SIG-M5 treated with dmso at 0.1 percent for 504 hours (cell line): ENCODE measurements around the gene DSCAML1.
A peak's percentile ranks its signal among the peaks of the same experiment; 100 is the strongest.

Experiments
- DNase-seq: peaks from one replicate; lab custom pipeline; 2025; ENCODE audit not compliant: unreplicated experiment; lab: John Stamatoyannopoulos, UW

The DSCAML1 gene

GRCh38 chr11:117619661-117620060, 177.4 kb downstream of the DSCAML1 start:
- no peak for DNase-seq

GRCh38 chr11:117618982-117619355, 178.0 kb downstream of the DSCAML1 start:
- DNase-seq: peak; percentile 1

- DNase-seq: no peak
These were observed 178.6 kb downstream of the DSCAML1 start for GRCh38 chr11:117618302-117618981.

GRCh38 chr11:117616979-117617378, 180.0 kb downstream of the DSCAML1 start:
- no peak for DNase-seq

- no peak for DNase-seq
These were observed 182.3 kb downstream of the DSCAML1 start for GRCh38 chr11:117614728-117615127.

- no peak for DNase-seq
These were observed 183.5 kb downstream of the DSCAML1 start for GRCh38 chr11:117613521-117613920.

- no peak for DNase-seq
These were observed 184.8 kb downstream of the DSCAML1 start for GRCh38 chr11:117612177-117612576.

GRCh38 chr11:117610901-117611300, 186.1 kb downstream of the DSCAML1 start:
- no peak for DNase-seq

GRCh38 chr11:117610045-117610444, 187.0 kb downstream of the DSCAML1 start:
- no peak for DNase-seq

- DNase-seq: no peak
These were observed 189.6 kb downstream of the DSCAML1 start for GRCh38 chr11:117607449-117607848.

- DNase-seq: no peak
These were observed 190.2 kb downstream of the DSCAML1 start for GRCh38 chr11:117606790-117607189.

GRCh38 chr11:117606211-117606610, 190.8 kb downstream of the DSCAML1 start:
- DNase-seq: no peak

- DNase-seq: no peak
These were observed 191.7 kb downstream of the DSCAML1 start for GRCh38 chr11:117605331-117605730.

GRCh38 chr11:117604336-117604995, 192.6 kb downstream of the DSCAML1 start:
- no peak for DNase-seq

GRCh38 chr11:117603932-117604331, 193.1 kb downstream of the DSCAML1 start:
- DNase-seq: no peak

GRCh38 chr11:117601006-117601708, 195.9 kb downstream of the DSCAML1 start:
- DNase-seq: no peak

GRCh38 chr11:117600234-117600783, 196.7 kb downstream of the DSCAML1 start:
- no peak for DNase-seq

- DNase-seq: peak; percentile 3
These were observed 199.9 kb downstream of the DSCAML1 start for GRCh38 chr11:117597071-117597470.

- no peak for DNase-seq
These were observed 201.6 kb downstream of the DSCAML1 start for GRCh38 chr11:117595440-117595839.

- DNase-seq: no peak
These were observed 202.3 kb downstream of the DSCAML1 start for GRCh38 chr11:117594721-117595120.

GRCh38 chr11:117593065-117593464, 204.0 kb downstream of the DSCAML1 start:
- no peak for DNase-seq
